ENCODE measurements around the gene ARVCF.
"Not testable (repeated sequence)": the region's sequence is repeated elsewhere in the genome, so short reads cannot be mapped to it uniquely, and the experiment has no call there.

ARVCF gene

GRCh38 chr22:19930551-19931486, 85.8 kb downstream of the ARVCF start:
- DNase-seq, result no peak

- DNase-seq, result no peak
These were observed 86.8 kb downstream of the ARVCF start for GRCh38 chr22:19929586-19930550.

GRCh38 chr22:19928207-19928606, 88.4 kb downstream of the ARVCF start:
- no peak for DNase-seq

- DNase-seq, result no peak
These were observed 88.9 kb downstream of the ARVCF start for GRCh38 chr22:19927696-19928095.

GRCh38 chr22:19926028-19926427, 90.6 kb downstream of the ARVCF start:
- DNase-seq, result not testable (repeated sequence)

DNA sequence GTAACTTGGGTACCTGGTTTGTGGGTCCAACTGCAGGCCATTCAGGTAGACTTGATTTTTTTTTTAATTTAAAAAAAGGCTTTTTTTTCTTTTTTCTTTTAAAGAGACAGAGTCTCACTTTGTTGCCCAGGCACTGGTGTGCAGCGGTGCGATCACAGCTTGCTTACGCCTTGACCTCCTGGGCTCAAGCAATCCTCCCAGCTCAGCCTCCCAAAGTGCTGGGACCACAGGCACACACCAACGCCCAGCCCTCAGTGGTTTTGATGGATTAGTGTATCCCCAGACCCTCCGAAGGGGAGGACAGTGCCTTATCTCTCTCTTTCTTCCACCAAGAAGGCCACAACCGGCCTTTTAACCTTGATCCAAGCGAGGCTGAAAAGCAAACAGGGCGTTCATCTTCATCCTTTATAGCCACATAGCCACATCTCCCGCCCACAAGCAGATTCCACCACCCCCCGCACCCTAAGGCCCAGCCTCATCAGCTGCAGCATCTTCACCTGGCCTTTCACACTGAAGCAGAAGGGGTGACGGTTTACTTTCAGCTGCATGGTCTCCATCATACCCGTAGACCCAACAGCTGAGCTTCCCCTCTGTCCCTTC, 92.6 kb downstream of the ARVCF start:
- DNase-seq, result no peak

DNA sequence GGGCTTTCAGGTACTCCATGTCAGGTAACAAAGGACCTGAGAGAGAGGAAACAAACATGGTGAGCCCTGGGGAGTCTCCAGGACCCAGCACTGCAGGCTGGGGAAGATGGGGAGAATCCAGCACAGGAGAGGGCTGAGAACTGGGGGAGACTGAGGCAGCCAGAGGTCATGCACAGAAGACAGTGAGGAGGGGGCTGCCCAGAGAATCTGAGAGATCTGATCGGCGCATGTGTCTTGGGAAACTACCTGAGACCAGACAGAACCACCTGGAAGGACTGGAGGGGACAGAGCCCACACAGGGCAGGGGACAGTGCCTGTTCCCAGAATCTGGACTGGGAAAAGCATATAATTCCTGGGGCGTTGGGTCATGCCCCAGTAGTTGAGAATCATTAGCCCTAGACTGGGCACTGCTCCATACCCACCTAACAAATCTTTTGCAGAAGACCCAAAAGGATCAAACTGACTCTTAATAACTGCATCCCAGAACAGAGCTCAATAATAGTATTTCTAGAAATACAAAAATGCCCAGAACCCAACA, 95.0 kb downstream of the ARVCF start:
- DNase-seq, result no peak
